ENCODE results near the gene LRRC8A. TPM values are rescaled to one million over a fixed set of nuclear protein-coding genes. Genes with fewer than 3 reads are reported as not detected.
"Not testable (repeated sequence)": the region's sequence is repeated elsewhere in the genome, so short reads cannot be mapped to it uniquely, and the experiment has no call there.

LRRC8A gene
- total and polyA plus RNA-seq, 12 donors, result 9.0 to 88.3 (median 34.5) TPM

GRCh38 chr9:128945798-128946501, 64.0 kb downstream of the LRRC8A start:
- H3K4me3 ChIP-seq, result no peak overlapping the region
- no peaks in the 10 kb centered on the region for H3K27me3 ChIP-seq
- no peak overlapping the region for H3K27ac ChIP-seq
- H3K4me1 ChIP-seq (replicated peaks in 1 of 2), result peaks cover 12 to 40% of the 10 kb centered on the region in 2 donors
- WGBS, 4 donors, result 95 to 97% (median 95%) methylated on average over 17 to 19 of the region's 19 CpGs
- DNase-seq, result peak in 2 of 7 donors; percentile 15 to 19
- H3K36me3 ChIP-seq (replicated peaks in 1 of 2), result peaks cover 0 to 7% of the 10 kb centered on the region in 2 donors
- H3K9me3 ChIP-seq (replicated peaks in 1 of 3), result no peaks in the 10 kb centered on the region
- TF ChIP-seq POLR2A (IDR thresholded peaks at IDR 0.05), result no peak
- TF ChIP-seq CTCF (IDR thresholded peaks at IDR 0.05), result no peak
- intact Hi-C loops (cut with DNase I), result no loop called here

- H3K9me3 ChIP-seq (replicated peaks in 1 of 3), result no peaks in the 10 kb centered on the region
- H3K4me3 ChIP-seq, result peak overlapping the region; percentile 45 to 83 (median 71)
- no peak for TF ChIP-seq CTCF (IDR thresholded peaks at IDR 0.05)
- no peak for TF ChIP-seq POLR2A (IDR thresholded peaks at IDR 0.05)
- peak; percentile 30 to 71 (median 55) for DNase-seq
- H3K4me1 ChIP-seq (replicated peaks in 1 of 2), result peaks cover 12 to 33% of the 10 kb centered on the region in 2 donors
- no peaks in the 10 kb centered on the region for H3K27me3 ChIP-seq
- peaks cover 0 to 7% of the 10 kb centered on the region in 2 donors for H3K36me3 ChIP-seq (replicated peaks in 1 of 2)
- H3K27ac ChIP-seq, result peak overlapping the region; percentile 91 to 99 (median 97)
- intact Hi-C loops (cut with DNase I), result no loop called here
- 29 to 89% (median 54%) methylated on average over 5 to 30 of the region's 30 CpGs for WGBS, 4 donors
Observed at GRCh38 chr9:128946571-128947276, 64.8 kb downstream of the LRRC8A start.

GRCh38 chr9:128947277-128947526, 65.3 kb downstream of the LRRC8A start:
- Histone ChIP-seq H3K4me3 (peak overlapping the region; percentile 45 to 83 (median 71)), H3K9me3 (replicated peaks in 1 of 3) (no peaks in the 10 kb centered on the region), H3K27me3 (no peaks in the 10 kb centered on the region), H3K27ac (peak overlapping the region; percentile 91 to 99 (median 97)), H3K36me3 (replicated peaks in 1 of 2) (peaks cover 0 to 7% of the 10 kb centered on the region in 2 donors), H3K4me1 (replicated peaks in 1 of 2) (peaks cover 12 to 32% of the 10 kb centered on the region in 2 donors)
- TF ChIP-seq CTCF (IDR thresholded peaks at IDR 0.05) (no peak), POLR2A (IDR thresholded peaks at IDR 0.05) (no peak)
- WGBS, 4 donors, result 1 to 2% (median 1%) methylated on average over 16 to 20 of the region's 20 CpGs; no CpG with 5 or more reads in 1 of the 4 donors
- intact Hi-C loops (cut with DNase I), result no loop called here
- DNase-seq, result no peak

GRCh38 chr9:128947527-128948301, 65.8 kb downstream of the LRRC8A start, which contains the start of the genes DOLK and NUP188:
Gene DOLK, minus strand, starts transcription at chr9:128947603. Its CDS starts 300 bp downstream, at chr9:128947303.
Gene NUP188, plus strand, starts transcription at chr9:128947699. Its CDS starts 21 bp downstream, at chr9:128947720.
- intact Hi-C loops (cut with DNase I), result no loop called here
- 0 to 2% (median 1%) methylated on average over 31 to 86 of the region's 86 CpGs for WGBS, 4 donors
- Histone ChIP-seq H3K4me3 (peak within 1 kb of the TSS; percentile 45 to 83 (median 71)), H3K27me3 (no peaks in the 10 kb centered on the region), H3K9me3 (replicated peaks in 1 of 3) (no peaks in the 10 kb centered on the region), H3K4me1 (replicated peaks in 1 of 2) (peaks cover 12 to 27% of the 10 kb centered on the region in 2 donors), H3K27ac (peak within 1 kb of the TSS; percentile 91 to 99 (median 97)), H3K36me3 (replicated peaks in 1 of 2) (peaks cover 0 to 8% of the 10 kb centered on the region in 2 donors)
- DNase-seq, result peak; percentile 95 to 98 (median 97)
- TF ChIP-seq CTCF (IDR thresholded peaks at IDR 0.05), result peak in 1 of 6 experiments; percentile 6
- TF ChIP-seq POLR2A (IDR thresholded peaks at IDR 0.05), result peak; percentile 65 to 90

GRCh38 chr9:128961403-128961802, 79.5 kb downstream of the LRRC8A start:
- H3K4me3 ChIP-seq; H3K27ac ChIP-seq; H3K27me3 ChIP-seq; H3K4me1 ChIP-seq (replicated peaks in 1 of 2); DNase-seq; H3K9me3 ChIP-seq (replicated peaks in 1 of 3); intact Hi-C loops (cut with DNase I): not testable (repeated sequence)
- peaks cover 0 to 71% of the 10 kb centered on the region in 2 donors for H3K36me3 ChIP-seq (replicated peaks in 1 of 2)
- WGBS, 4 donors, result 95 to 97% (median 96%) methylated on average over 9 of the region's 9 CpGs
